ENCODE measurements around the gene KIAA1671.

Gene KIAA1671

DNA sequence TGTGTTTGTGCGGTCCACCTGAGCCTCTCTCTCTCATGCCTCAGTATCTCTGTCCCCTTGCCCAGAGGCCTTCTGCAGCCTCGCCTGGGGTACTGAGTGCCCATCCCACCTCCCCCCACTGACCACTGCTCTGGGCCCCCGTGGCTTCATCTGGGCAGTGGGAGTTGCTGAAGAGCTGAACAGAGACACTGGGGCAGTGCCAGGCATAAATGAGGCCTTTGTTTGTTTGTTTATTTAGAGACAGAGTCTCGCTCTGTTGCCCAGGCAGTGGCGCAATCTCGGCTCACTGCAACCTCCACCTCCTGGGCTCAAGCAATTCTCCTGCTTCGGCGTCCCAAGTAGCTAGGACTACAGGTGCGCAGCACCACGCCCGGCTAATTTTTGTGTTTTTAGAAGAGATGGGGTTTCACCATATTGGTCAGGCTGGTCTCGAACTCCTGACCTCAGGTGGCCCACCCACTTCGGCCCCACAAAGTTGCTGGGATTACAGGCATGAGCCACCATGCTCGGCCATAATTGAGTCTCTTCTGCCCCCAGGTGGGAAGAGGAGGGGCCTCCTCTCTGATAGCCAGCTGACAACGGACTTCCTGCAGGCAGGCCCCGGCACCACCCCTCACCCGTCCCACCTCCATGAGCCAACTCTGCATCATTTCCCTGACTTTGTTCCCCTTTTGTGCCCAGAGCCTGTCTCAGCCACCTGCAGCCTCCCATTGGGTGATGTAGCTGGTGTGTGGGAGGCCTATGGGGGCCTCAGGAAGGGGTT lies 256.4 kb downstream of the KIAA1671 start:
- Histone ChIP-seq H4K8ac (ENCODE audit: low read depth, low read length) (no peak overlapping the region), H2BK12ac (ENCODE audit: low read length) (no peak overlapping the region), H3K79me2 (ENCODE audit: control insufficient read depth, insufficient read depth, low read length, poor library complexity) (no peaks in the 10 kb centered on the region), H2AFZ (ENCODE audit: insufficient read depth, low read length, poor library complexity) (no peak overlapping the region), H3K9me3 (ENCODE audit: insufficient read depth, low read depth, low read length) (peaks cover 2% of the 10 kb centered on the region), H3K4me3 (ENCODE audit: low read depth, low read length) (no peak overlapping the region), H2AK5ac (ENCODE audit: low read length) (no peak overlapping the region), H2BK5ac (ENCODE audit: low read depth, low read length, poor library complexity) (no peak overlapping the region), H3K9ac (ENCODE audit: low read length) (no peak overlapping the region), H3K4ac (ENCODE audit: low read depth, low read length) (no peak overlapping the region), H3K18ac (ENCODE audit: low read length) (no peak overlapping the region), H2BK120ac (ENCODE audit: insufficient read depth, low read length, poor library complexity) (no peak overlapping the region), H3K36me3 (ENCODE audit: control insufficient read depth in 1 of 2, insufficient read depth in 2 of 2, low read length in 2 of 2) (no peaks in the 10 kb centered on the region), H3K4me1 (ENCODE audit: control insufficient read depth in 1 of 2, insufficient read depth in 2 of 2, low read length in 2 of 2) (no peaks in the 10 kb centered on the region), H3K79me1 (ENCODE audit: low read length) (no peaks in the 10 kb centered on the region), H3K23ac (ENCODE audit: low read length) (no peak overlapping the region), H3K27me3 (ENCODE audit: insufficient read depth, low read length) (no peaks in the 10 kb centered on the region), H3K4me2 (ENCODE audit: low read length) (no peak overlapping the region), H4K91ac (ENCODE audit: low read depth, low read length) (no peak overlapping the region), H3K27ac (ENCODE audit: low read depth, low read length) (no peak overlapping the region), H3K14ac (ENCODE audit: low read length) (no peak overlapping the region), H4K12ac (ENCODE audit: low read depth, low read length) (no peak overlapping the region)
- no CpG with 5 or more reads among the region's 17 CpGs for WGBS (ENCODE audit: extremely low coverage, insufficient coverage, insufficient read length)
- DNase-seq = no peak

DNA sequence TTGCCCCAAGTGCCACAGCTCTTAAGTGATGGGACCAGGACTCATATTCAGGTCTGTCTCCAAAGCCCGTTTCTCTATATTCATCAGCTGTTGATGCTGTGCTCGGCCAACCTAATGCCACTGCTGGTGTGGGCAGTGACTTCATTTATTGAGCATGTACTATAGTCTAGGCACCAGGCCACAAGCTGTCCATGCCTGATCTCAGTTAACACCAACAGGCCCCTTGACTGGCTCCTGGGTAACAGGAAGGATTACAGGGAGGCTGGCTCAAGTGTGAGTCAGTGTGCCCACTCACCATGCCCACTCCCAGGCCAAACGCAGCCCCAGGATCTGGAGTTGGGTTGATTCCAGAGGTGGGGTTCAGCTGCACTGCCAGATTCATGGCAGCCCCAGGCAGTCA lies 258.3 kb downstream of the KIAA1671 start:
- Histone ChIP-seq H2AFZ (ENCODE audit: insufficient read depth, low read length, poor library complexity) (no peak overlapping the region), H3K4me3 (ENCODE audit: low read depth, low read length) (no peak overlapping the region), H2BK5ac (ENCODE audit: low read depth, low read length, poor library complexity) (no peak overlapping the region), H3K27me3 (ENCODE audit: insufficient read depth, low read length) (no peaks in the 10 kb centered on the region), H3K18ac (ENCODE audit: low read length) (no peak overlapping the region), H3K4me2 (ENCODE audit: low read length) (no peak overlapping the region), H3K79me1 (ENCODE audit: low read length) (no peaks in the 10 kb centered on the region), H3K9me3 (ENCODE audit: insufficient read depth, low read depth, low read length) (no peaks in the 10 kb centered on the region), H2AK5ac (ENCODE audit: low read length) (no peak overlapping the region), H3K4me1 (ENCODE audit: control insufficient read depth in 1 of 2, insufficient read depth in 2 of 2, low read length in 2 of 2) (no peaks in the 10 kb centered on the region), H3K79me2 (ENCODE audit: control insufficient read depth, insufficient read depth, low read length, poor library complexity) (no peaks in the 10 kb centered on the region), H3K9ac (ENCODE audit: low read length) (no peak overlapping the region), H2BK120ac (ENCODE audit: insufficient read depth, low read length, poor library complexity) (no peak overlapping the region), H2BK12ac (ENCODE audit: low read length) (no peak overlapping the region), H3K27ac (ENCODE audit: low read depth, low read length) (no peak overlapping the region), H3K4ac (ENCODE audit: low read depth, low read length) (no peak overlapping the region), H4K12ac (ENCODE audit: low read depth, low read length) (no peak overlapping the region), H3K14ac (ENCODE audit: low read length) (no peak overlapping the region), H4K91ac (ENCODE audit: low read depth, low read length) (no peak overlapping the region), H4K8ac (ENCODE audit: low read depth, low read length) (no peak overlapping the region), H3K23ac (ENCODE audit: low read length) (no peak overlapping the region), H3K36me3 (ENCODE audit: control insufficient read depth in 1 of 2, insufficient read depth in 2 of 2, low read length in 2 of 2) (no peaks in the 10 kb centered on the region)
- WGBS (ENCODE audit: extremely low coverage, insufficient coverage, insufficient read length) = no CpG with 5 or more reads among the region's 3 CpGs
- DNase-seq = no peak

DNA sequence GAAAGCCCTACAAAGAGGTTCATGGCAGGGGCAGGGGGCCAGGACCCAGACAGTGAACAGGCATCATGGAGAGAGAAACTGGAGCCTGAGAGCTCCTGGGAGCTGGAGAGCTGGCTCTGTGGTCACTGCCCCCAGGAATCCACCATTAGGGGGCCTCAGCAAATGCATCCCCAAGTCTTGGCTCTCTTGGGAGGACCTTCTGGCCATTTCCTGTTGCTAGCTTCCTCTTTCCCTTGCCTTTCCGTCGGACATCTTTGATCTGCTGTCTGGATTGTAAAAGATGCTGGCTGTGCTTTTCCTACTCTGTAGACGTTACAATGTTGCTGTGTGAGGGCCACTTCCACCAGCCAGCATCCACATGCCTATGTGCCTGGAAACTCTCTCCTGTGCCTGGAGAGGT lies 259.8 kb downstream of the KIAA1671 start:
- no peak overlapping the region for H2BK5ac ChIP-seq (ENCODE audit: low read depth, low read length, poor library complexity)
- H3K14ac ChIP-seq (ENCODE audit: low read length) = no peak overlapping the region
- no peak overlapping the region for H2BK12ac ChIP-seq (ENCODE audit: low read length)
- H3K79me2 ChIP-seq (ENCODE audit: control insufficient read depth, insufficient read depth, low read length, poor library complexity) = no peaks in the 10 kb centered on the region
- no peak for DNase-seq
- H3K79me1 ChIP-seq (ENCODE audit: low read length) = no peaks in the 10 kb centered on the region
- no peak overlapping the region for H3K4me2 ChIP-seq (ENCODE audit: low read length)
- H2BK120ac ChIP-seq (ENCODE audit: insufficient read depth, low read length, poor library complexity) = no peak overlapping the region
- no peaks in the 10 kb centered on the region for H3K9me3 ChIP-seq (ENCODE audit: insufficient read depth, low read depth, low read length)
- no peak overlapping the region for H2AK5ac ChIP-seq (ENCODE audit: low read length)
- no peaks in the 10 kb centered on the region for H3K36me3 ChIP-seq (ENCODE audit: control insufficient read depth in 1 of 2, insufficient read depth in 2 of 2, low read length in 2 of 2)
- H3K4ac ChIP-seq (ENCODE audit: low read depth, low read length) = no peak overlapping the region
- H3K27me3 ChIP-seq (ENCODE audit: insufficient read depth, low read length) = no peaks in the 10 kb centered on the region
- no peak overlapping the region for H3K9ac ChIP-seq (ENCODE audit: low read length)
- no peak overlapping the region for H3K27ac ChIP-seq (ENCODE audit: low read depth, low read length)
- H4K8ac ChIP-seq (ENCODE audit: low read depth, low read length) = no peak overlapping the region
- no peak overlapping the region for H4K12ac ChIP-seq (ENCODE audit: low read depth, low read length)
- no peak overlapping the region for H4K91ac ChIP-seq (ENCODE audit: low read depth, low read length)
- H3K23ac ChIP-seq (ENCODE audit: low read length) = no peak overlapping the region
- H3K4me1 ChIP-seq (ENCODE audit: control insufficient read depth in 1 of 2, insufficient read depth in 2 of 2, low read length in 2 of 2) = no peaks in the 10 kb centered on the region
- no CpG with 5 or more reads among the region's 3 CpGs for WGBS (ENCODE audit: extremely low coverage, insufficient coverage, insufficient read length)
- H2AFZ ChIP-seq (ENCODE audit: insufficient read depth, low read length, poor library complexity) = no peak overlapping the region
- no peak overlapping the region for H3K18ac ChIP-seq (ENCODE audit: low read length)
- no peak overlapping the region for H3K4me3 ChIP-seq (ENCODE audit: low read depth, low read length)

DNA sequence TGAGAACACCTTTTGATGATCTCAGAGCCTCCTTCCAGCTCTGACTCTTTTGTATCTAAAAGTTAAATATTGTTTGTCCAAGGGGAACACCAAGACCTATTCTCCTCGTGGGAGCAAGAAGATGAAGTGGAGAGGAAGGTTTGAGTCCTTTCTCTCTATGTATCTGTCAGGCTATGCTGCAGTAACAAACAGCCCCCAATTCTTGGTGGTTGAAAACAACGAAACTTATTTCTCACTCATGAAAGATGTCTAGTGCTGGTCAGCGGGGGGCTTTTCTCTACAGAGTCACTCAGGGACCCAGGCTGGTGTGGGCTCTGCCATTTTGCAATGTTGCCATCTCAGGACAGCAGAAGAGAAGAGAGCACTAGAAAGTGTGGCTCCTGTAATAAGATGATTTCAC lies 260.7 kb downstream of the KIAA1671 start:
- H4K8ac ChIP-seq (ENCODE audit: low read depth, low read length) = no peak overlapping the region
- no peak overlapping the region for H2AFZ ChIP-seq (ENCODE audit: insufficient read depth, low read length, poor library complexity)
- H2BK5ac ChIP-seq (ENCODE audit: low read depth, low read length, poor library complexity) = no peak overlapping the region
- no peak overlapping the region for H3K18ac ChIP-seq (ENCODE audit: low read length)
- no peaks in the 10 kb centered on the region for H3K9me3 ChIP-seq (ENCODE audit: insufficient read depth, low read depth, low read length)
- H3K4ac ChIP-seq (ENCODE audit: low read depth, low read length) = no peak overlapping the region
- no peak overlapping the region for H4K91ac ChIP-seq (ENCODE audit: low read depth, low read length)
- no peak overlapping the region for H3K14ac ChIP-seq (ENCODE audit: low read length)
- no peaks in the 10 kb centered on the region for H3K36me3 ChIP-seq (ENCODE audit: control insufficient read depth in 1 of 2, insufficient read depth in 2 of 2, low read length in 2 of 2)
- no peak overlapping the region for H2BK120ac ChIP-seq (ENCODE audit: insufficient read depth, low read length, poor library complexity)
- no peaks in the 10 kb centered on the region for H3K79me2 ChIP-seq (ENCODE audit: control insufficient read depth, insufficient read depth, low read length, poor library complexity)
- no peak for DNase-seq
- H3K9ac ChIP-seq (ENCODE audit: low read length) = no peak overlapping the region
- no peaks in the 10 kb centered on the region for H3K27me3 ChIP-seq (ENCODE audit: insufficient read depth, low read length)
- H3K79me1 ChIP-seq (ENCODE audit: low read length) = no peaks in the 10 kb centered on the region
- no peak overlapping the region for H3K23ac ChIP-seq (ENCODE audit: low read length)
- H2AK5ac ChIP-seq (ENCODE audit: low read length) = no peak overlapping the region
- H3K4me2 ChIP-seq (ENCODE audit: low read length) = no peak overlapping the region
- H3K4me3 ChIP-seq (ENCODE audit: low read depth, low read length) = no peak overlapping the region
- no CpG with 5 or more reads among the region's 3 CpGs for WGBS (ENCODE audit: extremely low coverage, insufficient coverage, insufficient read length)
- H3K4me1 ChIP-seq (ENCODE audit: control insufficient read depth in 1 of 2, insufficient read depth in 2 of 2, low read length in 2 of 2) = no peaks in the 10 kb centered on the region
- H4K12ac ChIP-seq (ENCODE audit: low read depth, low read length) = no peak overlapping the region
- no peak overlapping the region for H2BK12ac ChIP-seq (ENCODE audit: low read length)
- no peak overlapping the region for H3K27ac ChIP-seq (ENCODE audit: low read depth, low read length)
